Stimulated activated CD8-positive, alpha-beta memory T cell treated with anti-CD3 and anti-CD28 coated beads, Interleukin-15, amount 100 ng/mL, for 1 hour (primary cell): ENCODE data around the gene LGR6.

Experiments
- DNase-seq: peaks from one replicate; pipeline ENCODE4 v3.0.0-alpha.2; 2020; ENCODE audit warnings: low read depth

The LGR6 gene

GRCh38 chr1:202200669-202201068 lies 7.1 kb downstream of the LGR6 start:
- no peak for DNase-seq

DNA sequence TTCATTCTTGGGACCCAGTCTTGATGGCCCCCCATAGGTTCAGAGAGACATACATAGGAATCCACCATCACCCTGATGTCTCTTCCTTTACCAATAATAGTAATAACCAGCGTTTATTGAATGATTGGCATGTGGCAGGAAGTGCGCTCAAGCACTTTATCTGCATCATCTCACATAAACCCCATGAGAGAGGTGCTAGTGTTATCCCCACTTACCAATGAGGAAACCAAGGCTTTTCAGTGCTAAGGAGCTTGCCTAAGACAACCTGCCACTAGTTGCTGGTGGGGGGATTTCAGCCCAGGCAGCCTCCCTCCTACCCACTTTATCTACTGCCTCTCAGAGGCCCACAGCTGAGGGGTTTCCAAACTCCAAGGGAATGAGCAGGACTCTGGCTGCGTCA lies 7.7 kb downstream of the LGR6 start:
- DNase-seq, result no peak

- DNase-seq, result no peak
These were observed 8.4 kb downstream of the LGR6 start for GRCh38 chr1:202201971-202202370.

DNA sequence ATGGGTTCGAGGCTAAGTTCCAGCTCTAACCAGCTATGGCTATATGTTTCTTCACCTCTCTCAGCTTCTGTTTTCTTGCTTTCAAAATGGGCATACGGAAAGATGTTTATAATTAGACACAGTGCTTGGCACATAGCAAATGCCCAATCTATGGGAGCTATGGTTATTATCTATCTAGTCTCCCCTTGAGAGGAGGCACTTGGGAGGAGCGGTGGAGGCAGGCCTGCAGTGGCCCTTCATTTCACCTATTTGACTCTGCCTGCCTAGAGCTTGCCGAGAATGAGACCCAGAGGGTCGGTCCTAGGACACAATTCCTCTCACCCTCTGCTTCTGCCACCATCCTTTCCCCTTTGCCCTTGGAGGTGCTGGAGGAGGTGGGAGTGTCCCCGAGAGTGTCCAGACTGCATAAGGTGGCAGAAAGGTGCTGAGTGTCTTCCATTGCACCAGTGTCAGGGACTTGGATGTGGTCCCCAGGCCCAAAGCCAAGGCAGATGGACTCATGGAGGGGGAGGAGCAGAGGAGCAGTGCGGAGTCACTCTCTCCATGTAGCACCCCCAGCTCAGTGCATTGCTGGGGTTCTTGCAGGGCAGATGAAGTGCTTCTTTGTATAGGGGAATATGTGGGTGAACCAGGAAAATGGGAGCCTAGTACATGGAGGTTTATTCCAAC lies 9.0 kb downstream of the LGR6 start:
- no peak for DNase-seq

DNA sequence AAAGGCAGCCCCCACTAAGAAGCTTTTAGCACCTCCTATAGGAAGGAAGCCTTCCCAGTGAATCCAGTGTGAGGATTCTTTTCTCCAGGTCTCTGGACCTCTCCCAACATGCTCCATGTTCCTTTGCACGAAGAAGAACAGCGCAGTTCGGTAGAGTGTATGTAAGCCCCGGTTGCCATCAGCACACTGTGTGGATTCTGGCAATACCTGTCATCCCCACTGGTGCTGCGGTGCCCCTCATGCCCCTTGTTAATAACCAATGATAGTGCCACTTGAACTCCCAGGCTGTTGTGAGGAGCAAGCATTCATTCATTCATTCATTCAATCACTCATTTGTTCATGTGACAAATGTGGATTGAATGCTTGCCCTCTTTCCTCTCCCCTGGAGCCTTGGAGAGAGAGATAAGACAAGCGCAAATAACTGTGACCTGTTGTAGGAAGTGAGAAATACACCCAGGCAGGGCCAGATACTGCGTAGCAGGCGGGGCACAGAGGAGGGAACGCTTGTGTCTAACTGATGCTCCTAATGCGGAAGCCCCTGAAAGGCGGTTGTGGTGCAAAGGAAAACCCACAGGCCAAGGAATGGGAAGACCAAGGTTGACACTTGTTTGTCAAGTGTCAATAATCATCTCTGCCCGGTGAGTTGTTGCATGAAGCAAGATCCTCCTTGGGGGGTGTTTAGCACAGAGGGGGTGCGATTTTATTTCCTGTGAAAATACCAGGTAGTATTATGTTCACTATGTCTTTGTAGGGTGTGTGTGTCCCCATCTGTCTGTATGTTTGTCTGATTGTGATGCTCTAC lies 9.8 kb downstream of the LGR6 start:
- DNase-seq, result no peak

DNA sequence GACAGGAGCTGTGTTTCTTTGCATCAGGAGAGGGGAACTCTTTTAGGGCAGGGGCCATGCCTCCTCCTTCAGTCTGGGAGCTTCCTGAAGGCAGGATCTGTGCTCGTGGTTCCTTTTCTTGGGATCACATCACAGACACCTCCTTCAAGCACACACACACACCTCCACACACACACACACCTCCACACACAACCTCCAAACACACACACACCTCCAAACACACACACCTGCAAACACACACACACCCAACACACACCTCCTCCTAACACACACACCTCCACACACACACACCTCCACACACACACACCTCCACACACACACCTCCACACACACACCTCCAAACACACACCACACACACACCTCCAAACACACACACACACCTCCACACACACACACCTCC lies 10.5 kb downstream of the LGR6 start:
- no peak for DNase-seq

- DNase-seq, result no peak
These were observed 12.1 kb downstream of the LGR6 start for GRCh38 chr1:202205523-202206190.

GRCh38 chr1:202207292-202207691 lies 13.7 kb downstream of the LGR6 start:
- no peak for DNase-seq

GRCh38 chr1:202208351-202208857 lies 14.8 kb downstream of the LGR6 start:
- DNase-seq, result no peak

DNA sequence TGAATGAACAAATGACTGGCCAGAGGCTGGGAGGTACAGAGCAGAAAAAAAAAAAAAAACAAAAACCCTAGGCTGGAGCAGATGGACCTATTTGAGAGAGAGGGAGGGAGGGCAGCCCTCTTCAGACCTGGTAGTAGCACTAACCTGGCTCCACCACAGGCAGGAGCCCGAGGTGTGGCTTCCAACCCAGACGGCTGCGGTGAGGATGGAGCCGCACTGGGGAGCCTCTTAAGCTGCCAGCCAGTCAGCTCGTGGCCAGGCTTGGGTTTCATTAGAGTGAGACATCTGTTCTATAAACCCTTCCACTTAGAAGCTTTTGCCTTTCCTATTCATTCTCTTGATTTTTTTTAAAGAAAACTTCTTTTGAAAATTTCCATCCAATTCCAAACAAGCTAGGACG lies 16.8 kb downstream of the LGR6 start:
- DNase-seq, result no peak

DNA sequence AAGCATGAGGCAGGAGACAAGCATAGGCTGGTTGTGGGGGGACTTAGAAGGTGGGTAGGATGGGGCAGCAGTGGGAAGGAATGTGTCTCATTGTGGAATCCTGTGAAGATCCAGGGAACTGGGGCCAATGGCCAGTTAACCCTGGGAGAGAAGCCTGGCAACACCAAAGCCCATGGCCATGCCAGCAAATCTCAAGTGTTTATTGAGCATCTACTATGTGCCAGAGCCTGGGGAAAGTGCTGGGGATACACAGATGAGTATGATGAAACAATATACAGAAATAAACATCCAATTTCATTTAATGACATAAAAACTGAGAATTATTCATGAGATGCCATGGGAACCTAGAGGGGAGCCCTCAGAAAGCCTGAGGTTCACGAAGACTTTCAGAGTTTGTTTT lies 17.4 kb downstream of the LGR6 start:
- no peak for DNase-seq

GRCh38 chr1:202212787-202213186 lies 19.2 kb downstream of the LGR6 start:
- DNase-seq, result no peak

GRCh38 chr1:202213361-202214088 lies 19.9 kb downstream of the LGR6 start:
- DNase-seq, result no peak

GRCh38 chr1:202214089-202214843 lies 20.7 kb downstream of the LGR6 start:
- DNase-seq, result no peak

DNA sequence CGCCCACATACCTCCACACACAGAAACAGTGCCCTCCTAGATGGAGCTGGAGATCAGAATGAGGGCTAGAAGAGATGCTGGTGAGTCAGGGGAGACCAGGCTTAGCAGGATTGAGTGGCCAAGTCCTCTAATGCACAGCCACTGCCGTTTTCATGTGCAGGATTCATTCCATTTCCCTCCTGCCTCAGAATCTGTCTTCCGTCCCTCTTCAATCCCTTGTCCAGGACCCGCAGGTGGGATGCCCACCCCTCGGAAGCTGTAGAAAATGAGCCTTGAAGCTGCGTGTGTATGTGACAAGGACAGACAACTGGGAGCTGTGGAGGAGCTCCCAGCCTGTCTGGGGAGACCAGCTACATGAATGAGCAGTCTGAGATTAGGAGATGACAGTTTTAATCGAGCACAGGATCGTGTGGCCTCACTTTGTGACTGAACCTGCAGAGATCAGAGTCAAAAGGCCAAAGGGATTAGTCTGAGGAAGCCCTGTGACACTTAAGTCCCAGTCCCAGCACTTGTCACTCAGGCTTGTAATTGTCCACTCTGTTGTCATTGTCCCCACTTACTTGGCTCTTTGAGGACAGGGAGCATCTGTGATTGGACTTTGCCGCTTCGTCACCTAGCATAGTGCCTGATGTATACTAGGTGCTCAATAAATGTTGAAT lies 22.0 kb downstream of the LGR6 start:
- no peak for DNase-seq

DNA sequence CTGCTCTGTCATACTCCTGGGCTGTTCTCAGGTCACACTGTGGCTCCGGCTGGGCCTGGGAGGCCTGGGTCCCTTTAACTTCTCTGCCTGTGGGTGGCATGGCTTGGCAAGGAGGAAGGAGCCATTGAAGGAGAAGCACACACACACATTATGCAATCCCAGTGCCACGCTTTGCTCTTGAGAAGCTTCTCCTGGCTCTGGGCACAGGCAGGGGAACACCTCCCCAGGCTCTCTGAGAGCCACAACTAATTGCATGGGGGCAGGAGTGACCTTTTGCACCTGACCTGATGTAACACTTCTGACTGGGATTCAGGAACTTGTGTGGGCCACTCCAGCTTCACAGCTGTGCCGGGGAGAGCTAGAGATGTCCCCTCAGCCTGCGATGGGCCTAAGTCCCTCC lies 23.1 kb downstream of the LGR6 start:
- DNase-seq, result no peak

DNA sequence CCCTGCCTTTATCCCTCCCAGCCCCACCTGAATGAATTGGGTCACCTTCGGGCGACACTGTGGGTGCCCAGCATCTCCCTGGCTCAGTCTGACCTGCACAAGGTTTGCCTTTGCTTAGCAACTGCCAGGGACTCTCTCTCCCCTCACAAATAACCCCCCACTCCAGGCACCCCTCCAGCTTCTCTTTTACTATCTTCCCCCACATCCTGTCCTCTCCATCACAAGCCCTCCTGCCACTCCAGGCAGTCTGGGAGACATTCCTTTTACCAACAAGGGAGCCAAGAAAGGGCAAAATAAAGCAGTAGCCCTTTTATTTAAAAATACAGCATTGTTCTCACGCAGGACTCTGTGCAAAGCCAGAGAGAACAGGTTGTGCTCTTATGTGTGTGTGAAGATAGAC lies 23.9 kb downstream of the LGR6 start:
- no peak for DNase-seq

DNA sequence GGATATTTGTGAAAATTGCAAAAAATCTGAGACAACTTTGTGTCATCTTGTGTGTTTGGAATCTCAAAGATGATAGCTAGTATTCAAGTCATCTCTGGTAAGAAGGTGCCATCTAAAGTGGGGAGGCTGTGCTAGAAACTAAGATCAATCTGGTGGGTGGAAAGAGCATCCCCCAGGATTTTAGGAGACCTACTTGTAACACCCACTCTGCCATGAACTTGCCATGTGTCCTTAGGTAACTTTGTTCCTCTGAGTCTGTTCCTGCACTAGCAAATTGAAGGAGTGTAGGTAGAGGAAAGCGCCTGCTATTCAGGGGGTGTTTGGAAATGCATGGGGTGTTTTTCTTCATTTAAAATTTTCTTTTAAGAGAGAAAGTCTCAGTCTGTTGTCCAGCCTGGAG lies 24.4 kb downstream of the LGR6 start:
- no peak for DNase-seq

- DNase-seq, result no peak
These were observed 27.1 kb downstream of the LGR6 start for GRCh38 chr1:202220733-202221132.

GRCh38 chr1:202221911-202222909 lies 28.6 kb downstream of the LGR6 start:
- DNase-seq, result no peak
